22Rv1 (cell line): ENCODE data around the gene KIAA1614.

Experiments used
- ZFX ChIP-seq: fragments of 450-650 bp; IDR thresholded peaks from 2 replicates; pipeline ENCODE4 v1.6.1; 2017; ENCODE audit warnings: antibody characterized with exemption, borderline replicate concordance
- TF ChIP-seq, protein P1 (sequence below): fragments of 450-650 bp; IDR thresholded peaks from 2 replicates; pipeline ENCODE4 v1.5.1; 2017; ENCODE audit warnings: mild to moderate bottlenecking

DNA sequence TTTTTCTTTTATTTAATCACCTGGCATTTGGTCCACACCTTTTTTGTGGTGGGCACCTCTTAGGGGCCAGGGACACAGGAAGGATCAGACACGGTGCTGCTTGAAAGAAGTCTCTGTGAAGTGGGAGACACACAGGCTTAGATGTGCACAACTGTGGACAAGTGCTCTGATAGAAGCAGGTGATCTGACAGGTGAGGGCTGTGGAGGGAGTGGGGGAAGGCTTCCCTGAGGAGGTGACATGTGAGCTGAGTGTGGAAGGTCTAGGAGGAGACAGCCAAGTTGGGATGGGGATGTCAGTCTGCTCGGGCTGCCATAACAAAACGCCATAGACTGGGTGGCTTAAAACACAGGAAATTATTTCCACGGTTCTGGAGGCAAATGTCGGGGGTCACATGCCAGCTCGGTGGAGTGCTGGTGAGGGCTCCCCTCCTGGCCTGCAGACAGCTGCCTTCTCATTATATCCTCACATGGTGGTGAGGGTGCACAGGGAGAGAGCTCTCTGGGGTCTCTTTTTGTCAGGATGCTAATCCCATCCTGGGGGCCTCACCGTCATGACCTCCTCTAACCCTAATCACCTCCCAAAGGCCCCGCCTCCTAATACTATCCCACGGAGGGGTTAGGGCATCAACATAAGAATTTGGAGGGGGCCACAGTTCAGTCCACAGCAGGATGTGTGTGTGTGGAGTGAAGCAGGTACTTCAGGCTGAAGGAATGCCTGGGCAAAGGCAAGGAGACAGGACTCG, 5.2 kb upstream of the KIAA1614 start:
- TF ChIP-seq, protein P1, sequence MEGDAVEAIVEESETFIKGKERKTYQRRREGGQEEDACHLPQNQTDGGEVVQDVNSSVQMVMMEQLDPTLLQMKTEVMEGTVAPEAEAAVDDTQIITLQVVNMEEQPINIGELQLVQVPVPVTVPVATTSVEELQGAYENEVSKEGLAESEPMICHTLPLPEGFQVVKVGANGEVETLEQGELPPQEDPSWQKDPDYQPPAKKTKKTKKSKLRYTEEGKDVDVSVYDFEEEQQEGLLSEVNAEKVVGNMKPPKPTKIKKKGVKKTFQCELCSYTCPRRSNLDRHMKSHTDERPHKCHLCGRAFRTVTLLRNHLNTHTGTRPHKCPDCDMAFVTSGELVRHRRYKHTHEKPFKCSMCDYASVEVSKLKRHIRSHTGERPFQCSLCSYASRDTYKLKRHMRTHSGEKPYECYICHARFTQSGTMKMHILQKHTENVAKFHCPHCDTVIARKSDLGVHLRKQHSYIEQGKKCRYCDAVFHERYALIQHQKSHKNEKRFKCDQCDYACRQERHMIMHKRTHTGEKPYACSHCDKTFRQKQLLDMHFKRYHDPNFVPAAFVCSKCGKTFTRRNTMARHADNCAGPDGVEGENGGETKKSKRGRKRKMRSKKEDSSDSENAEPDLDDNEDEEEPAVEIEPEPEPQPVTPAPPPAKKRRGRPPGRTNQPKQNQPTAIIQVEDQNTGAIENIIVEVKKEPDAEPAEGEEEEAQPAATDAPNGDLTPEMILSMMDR: no peak
- no peak for TF ChIP-seq ZFX
